Loucy (cell line): ENCODE data around the gene TRAF2.

ENCODE experiments used
- H2AFZ ChIP-seq: fragments of 200-600 bp; sonication (generic); 2 replicates; pipeline ENCODE4 v1.6.0; 2016; ENCODE audit warnings: antibody characterized with exemption, mild to moderate bottlenecking, low read length, moderate library complexity
- H3F3A ChIP-seq: fragments of 200-600 bp; 2 replicates; pipeline ENCODE4 v1.6.0; 2016; ENCODE audit warnings: antibody characterized with exemption, low read depth, mild to moderate bottlenecking
- H3K27me3 ChIP-seq: fragments of 200-600 bp; sonication (generic); 2 replicates; pipeline ENCODE4 v1.6.1; 2014; ENCODE audit warnings: low read length, mild to moderate bottlenecking; ENCODE audit not compliant: insufficient read depth, poor library complexity, severe bottlenecking
- H3K36me3 ChIP-seq: fragments of 200-600 bp; sonication (generic); 2 replicates; pipeline ENCODE4 v1.6.1; 2016; ENCODE audit warnings: low read length; ENCODE audit not compliant: insufficient read depth
- H3K4me1 ChIP-seq: fragments of 200-600 bp; sonication (generic); 2 replicates; pipeline ENCODE4 v1.5.1; 2014; ENCODE audit warnings: low read length, mild to moderate bottlenecking; ENCODE audit not compliant: insufficient read depth, poor library complexity, severe bottlenecking
- H3K4me2 ChIP-seq: fragments of 200-600 bp; sonication (generic); 2 replicates; pipeline ENCODE4 v1.6.0; 2014; ENCODE audit warnings: antibody characterized with exemption, low read length, low read depth, mild to moderate bottlenecking; ENCODE audit not compliant: poor library complexity, severe bottlenecking
- H3K4me3 ChIP-seq: fragments of 200-600 bp; sonication (generic); 2 replicates; pipeline ENCODE4 v1.5.1; 2014; ENCODE audit warnings: low read length, mild to moderate bottlenecking, mixed read lengths; ENCODE audit not compliant: poor library complexity, severe bottlenecking
- H3K79me2 ChIP-seq: fragments of 200-600 bp; sonication (generic); 2 replicates; pipeline ENCODE4 v1.6.1; 2014; ENCODE audit warnings: low read length; ENCODE audit not compliant: insufficient read depth
- H3K9ac ChIP-seq: fragments of 200-600 bp; sonication (generic); 2 replicates; pipeline ENCODE4 v1.6.0; 2014; ENCODE audit warnings: mild to moderate bottlenecking, low read depth, low read length, moderate library complexity; ENCODE audit not compliant: poor library complexity, severe bottlenecking
- H3K9me2 ChIP-seq: fragments of 200-600 bp; sonication (generic); replicated peaks from 2 replicates; pipeline ENCODE4 v1.6.1; 2016; ENCODE audit warnings: low read depth, low read length, mixed read lengths
- H3K9me3 ChIP-seq: fragments of 200-600 bp; sonication (generic); 2 replicates; pipeline ENCODE4 v1.6.1; 2014; ENCODE audit warnings: mild to moderate bottlenecking, antibody characterized with exemption, low read length, low read depth; ENCODE audit not compliant: insufficient read depth
- H4K20me1 ChIP-seq: fragments of 200-600 bp; sonication (generic); 2 replicates; pipeline ENCODE4 v1.6.0; 2014; ENCODE audit warnings: antibody characterized with exemption, low read length, mild to moderate bottlenecking; ENCODE audit not compliant: insufficient read depth, poor library complexity, severe bottlenecking
- CTCF ChIP-seq: fragments of 200-600 bp; sonication (generic); conservative IDR thresholded peaks from 2 replicates; pipeline ENCODE4 v1.5.1; 2014; ENCODE audit warnings: mild to moderate bottlenecking, antibody characterized with exemption, low read length
- EZH2phosphoT487 ChIP-seq: fragments of 200-600 bp; IDR thresholded peaks from 2 replicates; pipeline ENCODE4 v1.6.1; 2018; ENCODE audit warnings: antibody characterized with exemption, mild to moderate bottlenecking, moderate library complexity, borderline replicate concordance

Gene TRAF2

DNA sequence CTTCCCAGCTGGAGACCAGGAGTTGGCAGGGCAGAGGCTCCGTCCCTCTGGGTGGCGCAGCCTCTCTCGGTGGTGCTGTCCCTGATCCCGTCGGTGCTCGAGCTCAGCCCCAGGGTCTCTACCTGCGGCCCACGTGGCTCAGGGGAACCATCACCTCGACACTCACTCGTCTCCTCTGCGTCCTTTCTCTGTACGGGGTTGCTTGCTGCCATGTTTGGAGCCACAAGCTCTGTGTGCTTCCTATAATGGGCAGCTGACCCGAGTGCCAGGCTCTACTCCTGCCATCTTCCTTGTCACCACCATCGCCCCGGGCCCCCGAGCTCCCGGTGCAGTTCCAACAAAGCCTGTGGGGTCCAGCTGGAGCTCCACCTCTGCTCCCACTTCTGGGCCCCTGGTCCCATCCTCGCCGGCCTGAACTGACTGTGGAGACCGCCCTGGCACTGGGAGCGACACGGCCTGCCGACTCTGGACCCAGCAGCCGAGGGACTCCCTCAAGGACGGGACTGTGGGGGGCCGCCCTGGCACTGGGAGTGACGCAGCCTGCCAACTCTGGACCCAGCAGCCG is 53.2 kb downstream of the TRAF2 start:
- Histone ChIP-seq H3K4me1 (peaks cover 6% of the 10 kb centered on the region), H3K4me3 (no peak overlapping the region), H3K9ac (no peak overlapping the region), H2AFZ (no peak overlapping the region), H3K9me2 (no peaks in the 10 kb centered on the region), H4K20me1 (peaks cover 29% of the 10 kb centered on the region), H3K79me2 (peaks cover 26% of the 10 kb centered on the region), H3F3A (no peaks in the 10 kb centered on the region), H3K9me3 (no peaks in the 10 kb centered on the region), H3K27me3 (no peaks in the 10 kb centered on the region), H3K4me2 (no peak overlapping the region), H3K36me3 (peaks cover 24% of the 10 kb centered on the region; the same call in 1 of the 2 replicates)
- TF ChIP-seq EZH2phosphoT487 = no peak
- no peak for TF ChIP-seq CTCF

- H3K4me2 ChIP-seq = no peak overlapping the region
- H3K27me3 ChIP-seq = no peaks in the 10 kb centered on the region
- no peak overlapping the region for H3K9ac ChIP-seq
- H3K79me2 ChIP-seq = peaks cover 26% of the 10 kb centered on the region
- H4K20me1 ChIP-seq = peaks cover 29% of the 10 kb centered on the region
- H3K9me2 ChIP-seq = no peaks in the 10 kb centered on the region
- H3K36me3 ChIP-seq = peaks cover 24% of the 10 kb centered on the region; the same call in 1 of the 2 replicates
- H3F3A ChIP-seq = no peaks in the 10 kb centered on the region
- no peaks in the 10 kb centered on the region for H3K9me3 ChIP-seq
- H3K4me3 ChIP-seq = no peak overlapping the region
- TF ChIP-seq CTCF = no peak
- TF ChIP-seq EZH2phosphoT487 = no peak
- H3K4me1 ChIP-seq = peaks cover 9% of the 10 kb centered on the region
- H2AFZ ChIP-seq = no peak overlapping the region
These were observed 53.7 kb downstream of the TRAF2 start for GRCh38 chr9:136939996-136940525.

DNA sequence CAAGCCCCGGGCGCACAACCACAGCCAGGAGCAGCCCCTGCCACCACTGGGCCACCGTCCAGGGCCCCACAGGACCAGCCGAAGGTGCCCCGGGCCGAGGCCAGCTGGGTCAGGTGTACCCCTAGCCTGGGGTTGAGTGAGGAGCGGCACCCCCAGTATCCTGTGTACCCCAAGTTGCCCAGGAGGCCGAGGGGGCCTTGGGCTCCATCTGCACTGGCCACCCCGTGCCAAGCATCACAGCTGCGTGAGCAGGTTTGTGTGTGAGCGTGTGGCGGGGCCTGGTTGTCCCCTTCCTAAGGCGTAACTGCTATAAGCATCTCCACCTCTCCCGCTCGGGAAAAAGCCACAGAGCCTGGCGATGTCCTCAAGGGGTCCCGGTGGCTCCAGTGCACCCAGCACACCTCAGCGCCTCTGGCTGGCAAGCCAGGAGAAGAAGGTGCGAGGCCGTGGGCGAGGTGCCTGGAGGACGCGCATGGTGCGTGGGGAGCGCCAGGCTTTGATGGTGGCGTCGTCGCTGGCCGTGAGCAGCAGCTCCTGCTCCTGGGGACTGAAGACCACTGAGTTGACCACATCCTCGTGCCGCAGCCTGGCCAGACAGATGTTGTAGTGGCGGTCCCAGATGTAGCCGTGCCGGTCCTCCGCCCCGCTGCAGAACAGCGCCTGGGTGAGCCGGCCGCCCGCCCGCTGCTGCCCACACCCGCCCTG is 54.4 kb downstream of the TRAF2 start:
- H2AFZ ChIP-seq = no peak overlapping the region
- H3K27me3 ChIP-seq = no peaks in the 10 kb centered on the region
- H3K79me2 ChIP-seq = peaks cover 26% of the 10 kb centered on the region
- H3K4me2 ChIP-seq = no peak overlapping the region
- H3K9me3 ChIP-seq = no peaks in the 10 kb centered on the region
- no peaks in the 10 kb centered on the region for H3F3A ChIP-seq
- peaks cover 12% of the 10 kb centered on the region for H3K4me1 ChIP-seq
- peaks cover 29% of the 10 kb centered on the region for H4K20me1 ChIP-seq
- no peak overlapping the region for H3K9ac ChIP-seq
- TF ChIP-seq CTCF = no peak
- no peak for TF ChIP-seq EZH2phosphoT487
- H3K36me3 ChIP-seq = peaks cover 24% of the 10 kb centered on the region; the same call in 1 of the 2 replicates
- H3K9me2 ChIP-seq = no peaks in the 10 kb centered on the region
- no peak overlapping the region for H3K4me3 ChIP-seq
